HPDE6-E6E7 (cell line): ENCODE results near the gene PMP22.
"Not testable (repeated sequence)": the region's sequence is repeated elsewhere in the genome, so short reads cannot be mapped to it uniquely, and the experiment has no call there.

Experiments used
- DNase-seq: peaks from one replicate; pipeline ENCODE4 v3.0.0; 2011; ENCODE audit warnings: missing footprints; ENCODE audit errors: extremely low spot score

The PMP22 gene

GRCh38 chr17:15210247-15210646 is 54.9 kb downstream of the PMP22 start:
- DNase-seq, result no peak

GRCh38 chr17:15203062-15203461 is 62.1 kb downstream of the PMP22 start:
- not testable (repeated sequence) for DNase-seq

GRCh38 chr17:15200574-15200973 is 64.6 kb downstream of the PMP22 start:
- DNase-seq, result not testable (repeated sequence)

- DNase-seq, result no peak
These were observed 67.9 kb downstream of the PMP22 start for GRCh38 chr17:15197229-15197628.

- no peak for DNase-seq
These were observed 70.3 kb downstream of the PMP22 start for GRCh38 chr17:15194859-15195277.

GRCh38 chr17:15185625-15185991 is 79.5 kb downstream of the PMP22 start:
- no peak for DNase-seq

GRCh38 chr17:15184872-15185624 is 80.1 kb downstream of the PMP22 start:
- DNase-seq, result no peak

- no peak for DNase-seq
These were observed 83.3 kb downstream of the PMP22 start for GRCh38 chr17:15181816-15182215.

GRCh38 chr17:15181333-15181732 is 83.8 kb downstream of the PMP22 start:
- DNase-seq, result no peak

- DNase-seq, result no peak
These were observed 85.0 kb downstream of the PMP22 start for GRCh38 chr17:15180121-15180561.
